Chondrocyte (in vitro differentiated cells): ENCODE data around the gene THADA. TPM values are rescaled to one million over a fixed set of nuclear protein-coding genes. Genes with fewer than 3 reads are reported as not detected.

Source experiments
- DNase-seq: peaks from one replicate; pipeline ENCODE4 v3.0.0; 2021; ENCODE audit warnings: mixed read lengths, low spot score
- H3K27ac Mint-ChIP-seq: one replicate; pipeline ENCODE4 v1.8.0; 2021; ENCODE audit warnings: mild to moderate bottlenecking, moderate library complexity, mixed read lengths; ENCODE audit not compliant: unreplicated experiment
- H3K27me3 Mint-ChIP-seq: 2 replicates; pipeline ENCODE4 v1.8.0; 2021; ENCODE audit warnings: low read depth, mixed read lengths
- H3K36me3 Mint-ChIP-seq: 2 replicates; pipeline ENCODE4 v1.8.0; 2021; ENCODE audit warnings: low read depth, mixed read lengths
- H3K4me1 Mint-ChIP-seq: 2 replicates; pipeline ENCODE4 v1.8.0; 2021; ENCODE audit warnings: low read depth, mild to moderate bottlenecking, mixed read lengths
- H3K4me3 Mint-ChIP-seq: one replicate; pipeline ENCODE4 v1.8.0; 2021; ENCODE audit warnings: mild to moderate bottlenecking, moderate library complexity, mixed read lengths; ENCODE audit not compliant: unreplicated experiment
- H3K9me3 Mint-ChIP-seq: 2 replicates; pipeline ENCODE4 v1.8.0; 2021; ENCODE audit warnings: low read depth, mixed read lengths
- total RNA-seq: library from RNA; stranded (reverse); gene quantifications from 3 replicates; pipeline ENCODE4 v1.2.1, GENCODE V29; 2021
- TF ChIP-seq, protein P1 (sequence below): fragments of 200-600 bp; sonication (generic); IDR thresholded peaks from 2 replicates; pipeline ENCODE4 v1.5.0; 2021; ENCODE audit warnings: antibody characterized with exemption, mild to moderate bottlenecking, moderate library complexity

The THADA gene
- total RNA-seq, 1 donor from 2014 or later, result 28.4 TPM

GRCh38 chr2:43520919-43521318 is 74.9 kb downstream of the THADA start:
- TF ChIP-seq, protein P1, sequence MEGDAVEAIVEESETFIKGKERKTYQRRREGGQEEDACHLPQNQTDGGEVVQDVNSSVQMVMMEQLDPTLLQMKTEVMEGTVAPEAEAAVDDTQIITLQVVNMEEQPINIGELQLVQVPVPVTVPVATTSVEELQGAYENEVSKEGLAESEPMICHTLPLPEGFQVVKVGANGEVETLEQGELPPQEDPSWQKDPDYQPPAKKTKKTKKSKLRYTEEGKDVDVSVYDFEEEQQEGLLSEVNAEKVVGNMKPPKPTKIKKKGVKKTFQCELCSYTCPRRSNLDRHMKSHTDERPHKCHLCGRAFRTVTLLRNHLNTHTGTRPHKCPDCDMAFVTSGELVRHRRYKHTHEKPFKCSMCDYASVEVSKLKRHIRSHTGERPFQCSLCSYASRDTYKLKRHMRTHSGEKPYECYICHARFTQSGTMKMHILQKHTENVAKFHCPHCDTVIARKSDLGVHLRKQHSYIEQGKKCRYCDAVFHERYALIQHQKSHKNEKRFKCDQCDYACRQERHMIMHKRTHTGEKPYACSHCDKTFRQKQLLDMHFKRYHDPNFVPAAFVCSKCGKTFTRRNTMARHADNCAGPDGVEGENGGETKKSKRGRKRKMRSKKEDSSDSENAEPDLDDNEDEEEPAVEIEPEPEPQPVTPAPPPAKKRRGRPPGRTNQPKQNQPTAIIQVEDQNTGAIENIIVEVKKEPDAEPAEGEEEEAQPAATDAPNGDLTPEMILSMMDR, result no peak
- Mint-ChIP-seq H3K27me3 (no peaks in the 10 kb centered on the region), H3K9me3 (peaks cover 9% of the 10 kb centered on the region), H3K4me3 (no peak overlapping the region), H3K4me1 (peaks cover 63% of the 10 kb centered on the region), H3K36me3 (peaks cover 9% of the 10 kb centered on the region), H3K27ac (no peak overlapping the region)
- DNase-seq, result no peak

GRCh38 chr2:43519643-43520221 is 76.1 kb downstream of the THADA start:
- H3K36me3 Mint-ChIP-seq, result peaks cover under 1% of the 10 kb centered on the region

GRCh38 chr2:43518718-43519117 is 77.1 kb downstream of the THADA start:
- no peaks in the 10 kb centered on the region for H3K36me3 Mint-ChIP-seq
- H3K27ac Mint-ChIP-seq, result no peak overlapping the region
- TF ChIP-seq, protein P1, result no peak
- H3K4me3 Mint-ChIP-seq, result no peak overlapping the region
- no peak for DNase-seq
- H3K4me1 Mint-ChIP-seq, result peaks cover 47% of the 10 kb centered on the region
- no peaks in the 10 kb centered on the region for H3K9me3 Mint-ChIP-seq
- H3K27me3 Mint-ChIP-seq, result no peaks in the 10 kb centered on the region

More at GRCh38 chr2:43519643-43520221, 76.1 kb downstream of the THADA start:
- Mint-ChIP-seq H3K27ac (peak overlapping the region; percentile 77), H3K4me3 (no peak overlapping the region), H3K27me3 (no peaks in the 10 kb centered on the region), H3K9me3 (no peaks in the 10 kb centered on the region), H3K4me1 (peaks cover 56% of the 10 kb centered on the region)
- no peak for DNase-seq
- TF ChIP-seq, protein P1, result no peak

GRCh38 chr2:43518181-43518580 is 77.7 kb downstream of the THADA start:
- H3K9me3 Mint-ChIP-seq, result no peaks in the 10 kb centered on the region
- H3K27me3 Mint-ChIP-seq, result no peaks in the 10 kb centered on the region
- H3K36me3 Mint-ChIP-seq, result no peaks in the 10 kb centered on the region
- peaks cover 49% of the 10 kb centered on the region for H3K4me1 Mint-ChIP-seq
- no peak overlapping the region for H3K4me3 Mint-ChIP-seq
- peak overlapping the region; percentile 2 for H3K27ac Mint-ChIP-seq
- DNase-seq, result no peak
- TF ChIP-seq, protein P1, result no peak

DNA sequence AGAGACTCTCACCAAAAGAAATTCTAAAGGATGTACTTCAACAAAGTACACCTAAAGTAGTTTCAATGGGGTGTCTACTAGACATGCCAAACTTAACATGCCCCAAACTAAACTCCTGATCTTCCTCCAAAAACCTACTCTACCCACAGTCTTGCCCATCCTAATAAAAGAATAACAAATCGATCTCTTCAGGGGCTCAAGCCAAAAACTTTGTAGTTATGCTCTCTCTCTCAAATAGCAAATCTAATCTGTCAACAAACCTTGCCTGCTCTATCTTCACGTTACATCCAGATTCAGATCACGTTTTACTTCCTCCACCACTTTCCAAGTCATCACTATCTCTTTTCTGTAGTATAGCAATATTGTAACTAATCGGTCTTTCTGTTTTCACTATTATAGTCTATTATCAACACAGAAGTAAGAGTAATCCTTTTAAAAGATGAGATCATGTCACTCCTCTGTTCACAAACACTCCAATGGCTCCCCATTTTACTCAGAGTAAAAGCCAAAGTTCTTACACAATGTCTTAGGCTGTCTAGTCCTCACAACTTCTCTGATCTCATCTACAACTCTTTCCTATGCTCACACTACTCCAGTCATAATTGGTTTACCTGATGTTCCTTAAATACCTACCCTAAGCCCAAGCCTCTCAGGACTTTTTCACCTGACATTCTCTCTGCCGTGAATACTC is 79.9 kb downstream of the THADA start:
- H3K36me3 Mint-ChIP-seq, result peaks cover 4% of the 10 kb centered on the region
- H3K4me1 Mint-ChIP-seq, result peaks cover 57% of the 10 kb centered on the region
- H3K9me3 Mint-ChIP-seq, result peaks cover 3% of the 10 kb centered on the region
- TF ChIP-seq, protein P1, result no peak
- no peak overlapping the region for H3K4me3 Mint-ChIP-seq
- H3K27me3 Mint-ChIP-seq, result no peaks in the 10 kb centered on the region
- DNase-seq, result no peak
- no peak overlapping the region for H3K27ac Mint-ChIP-seq
